Measurements from ENCODE around the gene TGFBR3L.

TGFBR3L gene

GRCh38 chr19:7904074-7905020, 10.3 kb upstream of the TGFBR3L start:
- no peak for DNase-seq (ENCODE audit: low read depth)

- no peak for DNase-seq (ENCODE audit: low read depth)
Measured at GRCh38 chr19:7905268-7905667, 9.4 kb upstream of the TGFBR3L start.

DNA sequence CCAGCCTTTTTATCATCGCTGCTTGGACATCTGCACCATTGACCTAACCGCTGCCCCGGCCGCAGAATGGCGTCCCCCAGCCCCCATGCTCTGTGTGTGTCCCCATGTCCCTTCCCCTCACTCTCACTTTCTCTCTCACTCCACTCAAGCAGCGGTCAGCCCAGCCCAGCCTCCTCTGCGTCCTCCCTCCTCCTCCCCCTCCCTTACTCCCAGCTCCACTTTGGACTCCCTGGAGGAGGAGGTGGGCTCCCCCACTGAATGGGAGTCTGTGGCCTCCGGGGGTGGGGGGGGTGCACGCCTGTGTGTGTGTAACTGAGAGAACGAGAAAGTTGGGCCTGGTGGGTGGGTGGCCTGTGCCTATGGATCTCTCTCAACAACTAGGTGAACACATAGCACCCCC, 8.8 kb upstream of the TGFBR3L start:
- no peak for DNase-seq (ENCODE audit: low read depth)

DNA sequence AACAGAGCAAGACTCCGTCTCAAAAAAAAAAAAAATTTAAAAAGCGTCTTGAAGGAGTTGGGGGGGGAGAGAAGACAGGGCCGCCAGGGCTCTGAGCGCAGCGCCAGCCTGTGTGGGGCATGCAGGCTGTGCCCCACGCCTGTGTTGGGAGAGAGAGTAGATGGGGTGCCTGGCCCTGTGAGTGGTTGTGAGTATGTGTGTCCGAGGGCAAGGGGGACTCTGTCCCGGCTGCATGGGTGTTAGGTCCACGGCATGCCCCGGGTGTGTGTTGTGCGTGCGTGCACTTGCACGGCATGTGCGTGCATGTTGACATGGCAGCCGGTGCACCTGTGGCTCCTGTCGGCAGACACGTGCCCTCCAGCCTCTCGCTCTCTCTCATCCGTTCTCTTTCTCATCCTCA, 7.5 kb upstream of the TGFBR3L start:
- no peak for DNase-seq (ENCODE audit: low read depth)

- DNase-seq (ENCODE audit: low read depth), result no peak
Measured at GRCh38 chr19:7907544-7907943, 7.1 kb upstream of the TGFBR3L start.

DNA sequence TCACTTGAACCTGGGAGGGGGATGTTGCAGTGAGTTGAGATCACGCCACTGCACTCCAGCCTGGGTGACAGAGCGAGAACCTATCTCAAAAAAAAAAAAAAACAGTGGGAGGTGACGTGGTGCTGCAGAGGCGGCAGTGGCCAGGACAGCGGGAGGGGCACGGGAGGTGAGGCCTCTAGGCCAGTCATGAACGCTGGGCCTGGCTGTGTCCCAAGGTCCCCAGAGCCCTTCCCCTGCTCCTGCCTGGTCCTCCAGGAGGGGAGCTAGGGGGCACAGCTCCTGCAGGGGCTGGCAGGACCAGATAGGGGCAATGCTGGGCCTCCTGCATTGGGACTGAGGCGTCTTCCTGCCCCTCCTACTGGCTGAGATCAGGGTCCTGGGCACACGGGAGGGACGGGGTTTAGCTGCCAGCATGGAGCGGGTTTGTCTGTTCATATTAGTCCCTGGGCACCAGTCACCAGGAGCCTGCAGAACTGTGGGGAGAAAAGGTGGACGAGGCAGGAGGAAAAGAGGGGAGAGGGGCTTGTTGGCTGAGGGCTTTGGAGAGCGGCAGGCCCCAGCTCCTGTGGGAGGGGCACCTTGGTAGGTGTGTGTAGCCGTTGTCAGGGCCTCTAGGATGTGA, 6.4 kb upstream of the TGFBR3L start:
- no peak for DNase-seq (ENCODE audit: low read depth)

DNA sequence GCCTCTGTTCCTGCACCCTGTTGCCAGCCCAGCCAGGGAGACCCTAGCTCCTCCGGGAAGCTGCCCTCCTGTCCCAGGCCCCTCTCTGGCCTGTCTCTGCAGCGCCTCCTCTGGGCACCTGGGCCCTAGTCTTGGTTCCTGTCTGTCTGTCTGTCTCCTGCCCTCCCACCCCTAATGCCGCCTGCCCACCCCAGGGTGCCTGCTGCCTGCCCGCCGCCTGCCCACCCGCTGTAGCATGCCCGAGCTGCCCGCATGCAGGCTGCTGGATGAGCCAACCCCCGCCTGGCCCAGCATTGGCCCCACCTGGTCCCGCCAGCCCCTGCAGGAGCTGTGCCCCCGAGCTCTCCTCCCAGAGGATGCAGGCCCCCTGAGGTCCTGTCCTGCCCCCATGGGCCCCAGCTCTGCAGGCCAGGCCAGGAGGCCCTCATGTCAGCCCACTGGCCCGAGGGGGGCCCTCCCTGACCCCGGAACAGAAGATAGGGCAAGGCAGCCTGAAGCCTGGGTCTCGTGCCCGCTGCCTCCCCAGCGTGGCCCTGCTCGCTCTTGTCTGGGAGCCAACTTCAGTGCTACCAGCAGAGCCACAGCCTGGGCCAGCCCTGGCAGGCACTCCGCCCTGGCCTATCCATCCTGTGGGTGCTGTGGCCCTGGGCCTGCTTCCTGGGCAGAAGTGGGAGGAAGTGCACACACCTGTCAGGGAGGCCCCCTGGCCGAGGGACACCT, 5.7 kb upstream of the TGFBR3L start:
- no peak for DNase-seq (ENCODE audit: low read depth)

DNA sequence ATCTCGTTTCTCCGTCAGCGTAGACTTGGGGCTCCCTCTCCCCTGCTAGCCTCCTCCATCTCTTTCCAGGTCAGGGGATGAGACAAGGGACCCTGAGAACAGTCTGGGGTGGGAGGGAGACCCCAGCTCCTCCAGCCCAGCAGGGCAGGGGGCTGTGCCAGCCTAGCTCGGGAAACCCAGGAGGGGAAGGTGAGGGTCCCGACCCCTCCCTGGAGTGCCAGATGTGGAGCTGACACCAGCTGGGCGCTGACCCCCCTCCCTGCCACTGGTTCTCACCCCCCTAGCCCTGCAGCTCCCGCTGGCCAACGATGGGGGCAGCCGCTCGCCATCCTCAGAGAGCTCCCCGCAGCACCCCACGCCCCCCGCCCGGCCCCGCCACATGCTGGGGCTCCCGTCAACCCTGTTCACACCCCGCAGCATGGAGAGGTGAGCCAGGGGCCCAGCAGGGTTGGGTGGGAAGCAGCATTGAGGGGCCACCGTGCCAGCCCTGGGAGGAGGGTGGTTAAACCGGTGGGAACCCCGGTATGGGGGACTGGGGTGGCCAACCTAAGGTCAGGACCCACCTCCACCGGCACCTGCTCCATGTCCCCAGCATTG, 5.1 kb upstream of the TGFBR3L start:
- DNase-seq (ENCODE audit: low read depth), result no peak

DNA sequence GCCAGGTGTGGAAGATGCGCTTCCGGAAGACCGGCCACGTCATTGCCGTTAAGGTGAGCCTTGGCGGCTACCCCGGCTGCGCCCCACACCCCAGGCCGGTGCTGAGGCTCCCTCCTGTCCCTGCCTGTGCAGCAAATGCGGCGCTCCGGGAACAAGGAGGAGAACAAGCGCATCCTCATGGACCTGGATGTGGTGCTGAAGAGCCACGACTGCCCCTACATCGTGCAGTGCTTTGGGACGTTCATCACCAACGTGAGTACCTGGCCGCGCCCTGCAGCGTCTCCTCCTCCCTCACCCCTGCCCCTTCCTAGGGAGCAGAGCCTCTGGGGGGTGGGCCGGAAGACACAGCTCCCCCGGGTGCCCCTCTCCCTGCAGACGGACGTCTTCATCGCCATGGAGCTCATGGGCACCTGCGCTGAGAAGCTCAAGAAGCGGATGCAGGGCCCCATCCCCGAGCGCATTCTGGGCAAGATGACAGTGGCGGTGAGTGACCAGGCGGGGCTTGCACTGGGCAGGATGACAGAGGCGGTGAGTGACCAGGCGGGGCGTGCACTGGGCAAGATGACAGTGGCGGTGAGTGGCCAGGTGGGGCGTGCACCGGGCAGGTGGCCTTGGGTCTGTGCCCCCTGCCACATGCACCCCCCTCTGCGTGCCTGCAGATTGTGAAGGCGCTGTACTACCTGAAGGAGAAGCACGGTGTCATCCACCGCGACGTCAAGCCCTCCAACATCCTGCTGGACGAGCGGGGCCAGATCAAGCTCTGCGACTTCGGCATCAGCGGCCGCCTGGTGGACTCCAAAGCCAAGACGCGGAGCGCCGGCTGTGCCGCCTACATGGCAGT, 4.1 kb upstream of the TGFBR3L start:
- no peak for DNase-seq (ENCODE audit: low read depth)

- DNase-seq (ENCODE audit: low read depth), result no peak
Measured at GRCh38 chr19:7911508-7912143, 3.0 kb upstream of the TGFBR3L start.

GRCh38 chr19:7912144-7912696, 2.4 kb upstream of the TGFBR3L start:
- DNase-seq (ENCODE audit: low read depth), result no peak

GRCh38 chr19:7912697-7913564, 1.7 kb upstream of the TGFBR3L start:
- no peak for DNase-seq (ENCODE audit: low read depth)

- DNase-seq (ENCODE audit: low read depth), result no peak
Measured at GRCh38 chr19:7913652-7914051, 978 bp upstream of the TGFBR3L start.

- no peak for DNase-seq (ENCODE audit: low read depth)
Measured at GRCh38 chr19:7914099-7914498, 531 bp upstream of the TGFBR3L start.

- DNase-seq (ENCODE audit: low read depth), result no peak
Measured at GRCh38 chr19:7915250-7916102, 846 bp downstream of the TGFBR3L start.

GRCh38 chr19:7916103-7916954, 1.7 kb downstream of the TGFBR3L start:
- no peak for DNase-seq (ENCODE audit: low read depth)

DNA sequence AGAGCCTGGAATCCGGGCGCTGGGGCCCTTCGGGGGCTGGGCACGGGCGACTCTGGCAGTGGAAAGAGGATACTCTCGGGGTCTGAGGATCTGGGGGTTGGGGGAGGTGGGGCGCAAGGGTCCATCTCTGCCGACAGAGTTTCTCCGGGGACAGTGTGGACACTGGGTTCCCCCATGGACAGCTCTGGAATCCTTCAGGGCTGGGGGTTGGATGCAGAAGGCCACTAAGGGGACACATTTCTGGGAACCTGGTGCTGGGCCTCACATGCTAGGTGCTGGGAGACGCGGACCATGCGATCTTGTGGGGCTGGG, 2.3 kb downstream of the TGFBR3L start:
- DNase-seq (ENCODE audit: low read depth), result no peak

All from GM04504 (cell line).